ENCODE data around the gene NHS.

Gene NHS

DNA sequence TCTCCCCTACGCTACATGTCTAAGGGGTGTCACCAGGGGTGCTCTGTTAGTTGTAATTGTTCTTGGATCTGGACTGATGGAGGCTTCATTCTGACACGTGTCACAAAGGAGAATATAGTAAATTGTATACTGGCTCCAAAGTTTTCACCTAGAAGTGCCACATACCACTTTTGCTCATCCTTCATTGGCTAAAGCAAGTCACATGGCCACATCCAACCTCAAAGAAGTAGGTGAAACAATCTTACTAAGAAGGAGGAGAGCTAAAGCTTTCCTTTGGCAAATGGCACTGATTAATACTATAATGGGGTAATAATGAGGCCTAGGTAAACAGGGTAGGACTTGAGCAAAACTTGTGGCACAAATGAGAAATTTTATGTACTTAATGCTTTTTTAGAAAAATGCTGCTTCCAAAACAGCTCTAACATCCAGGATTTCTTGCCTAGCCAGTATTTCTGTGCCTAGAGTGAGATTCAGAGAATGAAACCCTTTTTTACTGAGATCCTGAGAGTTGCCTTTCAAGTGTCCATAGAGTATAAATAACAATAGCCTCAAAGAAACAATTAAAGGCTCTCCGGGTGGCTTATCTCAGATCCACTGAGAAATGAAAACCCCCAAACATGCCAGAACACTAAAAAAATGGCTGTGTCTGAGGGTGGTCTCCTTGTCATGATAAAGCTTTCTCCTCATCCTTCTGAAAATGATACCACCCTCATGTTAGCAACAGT lies 34.7 kb downstream of the NHS start:
- no peak for TF ChIP-seq FOXP2 (optimal IDR thresholded peaks at IDR 0.05; ENCODE audit: borderline replicate concordance, extremely low read depth, extremely low read length, insufficient read depth)
- no peak for TF ChIP-seq POLR2AphosphoS5 (IDR thresholded peaks at IDR 0.05; ENCODE audit: low read depth, low read length)
- TF ChIP-seq, protein P1, sequence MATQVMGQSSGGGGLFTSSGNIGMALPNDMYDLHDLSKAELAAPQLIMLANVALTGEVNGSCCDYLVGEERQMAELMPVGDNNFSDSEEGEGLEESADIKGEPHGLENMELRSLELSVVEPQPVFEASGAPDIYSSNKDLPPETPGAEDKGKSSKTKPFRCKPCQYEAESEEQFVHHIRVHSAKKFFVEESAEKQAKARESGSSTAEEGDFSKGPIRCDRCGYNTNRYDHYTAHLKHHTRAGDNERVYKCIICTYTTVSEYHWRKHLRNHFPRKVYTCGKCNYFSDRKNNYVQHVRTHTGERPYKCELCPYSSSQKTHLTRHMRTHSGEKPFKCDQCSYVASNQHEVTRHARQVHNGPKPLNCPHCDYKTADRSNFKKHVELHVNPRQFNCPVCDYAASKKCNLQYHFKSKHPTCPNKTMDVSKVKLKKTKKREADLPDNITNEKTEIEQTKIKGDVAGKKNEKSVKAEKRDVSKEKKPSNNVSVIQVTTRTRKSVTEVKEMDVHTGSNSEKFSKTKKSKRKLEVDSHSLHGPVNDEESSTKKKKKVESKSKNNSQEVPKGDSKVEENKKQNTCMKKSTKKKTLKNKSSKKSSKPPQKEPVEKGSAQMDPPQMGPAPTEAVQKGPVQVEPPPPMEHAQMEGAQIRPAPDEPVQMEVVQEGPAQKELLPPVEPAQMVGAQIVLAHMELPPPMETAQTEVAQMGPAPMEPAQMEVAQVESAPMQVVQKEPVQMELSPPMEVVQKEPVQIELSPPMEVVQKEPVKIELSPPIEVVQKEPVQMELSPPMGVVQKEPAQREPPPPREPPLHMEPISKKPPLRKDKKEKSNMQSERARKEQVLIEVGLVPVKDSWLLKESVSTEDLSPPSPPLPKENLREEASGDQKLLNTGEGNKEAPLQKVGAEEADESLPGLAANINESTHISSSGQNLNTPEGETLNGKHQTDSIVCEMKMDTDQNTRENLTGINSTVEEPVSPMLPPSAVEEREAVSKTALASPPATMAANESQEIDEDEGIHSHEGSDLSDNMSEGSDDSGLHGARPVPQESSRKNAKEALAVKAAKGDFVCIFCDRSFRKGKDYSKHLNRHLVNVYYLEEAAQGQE (IDR thresholded peaks at IDR 0.05; ENCODE audit: insufficient read depth in 1 of 2, low read depth in 2 of 2, low read length in 2 of 2), result no peak
- TF ChIP-seq TAF1 (IDR thresholded peaks at IDR 0.05; ENCODE audit: borderline replicate concordance, insufficient read depth, low read length), result no peak
- no peak for TF ChIP-seq SIN3A (IDR thresholded peaks at IDR 0.05; ENCODE audit: borderline replicate concordance, insufficient read depth, low read length)

DNA sequence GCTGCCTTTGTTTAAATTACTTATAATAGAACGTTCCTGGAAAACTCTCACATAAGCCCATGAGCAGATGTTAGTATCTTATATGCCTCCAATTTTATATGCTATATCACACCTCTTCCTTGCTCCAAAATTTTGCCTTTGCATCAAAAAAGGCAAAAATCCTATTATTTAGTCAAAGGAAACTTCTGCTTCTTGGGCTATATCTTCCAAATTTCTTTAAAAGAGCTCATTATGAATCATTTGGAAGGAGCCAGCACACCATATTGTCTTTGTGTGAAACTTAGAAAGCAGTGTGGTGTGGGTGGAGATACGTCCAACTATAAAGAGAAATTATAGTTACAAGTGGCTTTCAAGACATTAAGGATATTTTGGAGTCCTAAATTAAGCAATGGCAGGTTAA lies 35.7 kb downstream of the NHS start:
- TF ChIP-seq POLR2AphosphoS5 (IDR thresholded peaks at IDR 0.05; ENCODE audit: low read depth, low read length) (no peak), SIN3A (IDR thresholded peaks at IDR 0.05; ENCODE audit: borderline replicate concordance, insufficient read depth, low read length) (no peak), TAF1 (IDR thresholded peaks at IDR 0.05; ENCODE audit: borderline replicate concordance, insufficient read depth, low read length) (no peak)
- TF ChIP-seq, protein P1 (IDR thresholded peaks at IDR 0.05; ENCODE audit: insufficient read depth in 1 of 2, low read depth in 2 of 2, low read length in 2 of 2), result no peak

DNA sequence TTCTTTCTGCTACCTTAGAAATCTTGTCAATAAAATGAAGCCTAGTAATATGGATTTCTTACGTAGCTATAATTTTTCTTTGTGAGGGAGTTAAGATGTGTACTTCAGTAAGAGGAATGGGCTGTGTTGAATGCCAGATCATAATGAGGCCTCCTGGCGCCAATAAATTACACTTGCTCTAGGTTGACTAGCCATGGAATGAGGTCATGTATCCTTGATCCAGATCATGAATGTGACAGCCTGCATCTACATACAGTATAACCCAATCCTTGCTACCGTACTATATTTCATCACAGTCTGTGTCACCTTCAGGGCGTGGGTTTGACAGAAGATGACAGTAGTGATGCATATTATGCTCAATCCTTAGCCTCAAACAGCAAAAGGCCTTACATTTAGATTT lies 36.2 kb downstream of the NHS start:
- TF ChIP-seq POLR2AphosphoS5 (IDR thresholded peaks at IDR 0.05; ENCODE audit: low read depth, low read length), result no peak
- TF ChIP-seq, protein P1 (IDR thresholded peaks at IDR 0.05; ENCODE audit: insufficient read depth in 1 of 2, low read depth in 2 of 2, low read length in 2 of 2), result no peak
- no peak for TF ChIP-seq TAF1 (IDR thresholded peaks at IDR 0.05; ENCODE audit: borderline replicate concordance, insufficient read depth, low read length)
- TF ChIP-seq FOXP2 (optimal IDR thresholded peaks at IDR 0.05; ENCODE audit: borderline replicate concordance, extremely low read depth, extremely low read length, insufficient read depth), result no peak
- no peak for TF ChIP-seq SIN3A (IDR thresholded peaks at IDR 0.05; ENCODE audit: borderline replicate concordance, insufficient read depth, low read length)

DNA sequence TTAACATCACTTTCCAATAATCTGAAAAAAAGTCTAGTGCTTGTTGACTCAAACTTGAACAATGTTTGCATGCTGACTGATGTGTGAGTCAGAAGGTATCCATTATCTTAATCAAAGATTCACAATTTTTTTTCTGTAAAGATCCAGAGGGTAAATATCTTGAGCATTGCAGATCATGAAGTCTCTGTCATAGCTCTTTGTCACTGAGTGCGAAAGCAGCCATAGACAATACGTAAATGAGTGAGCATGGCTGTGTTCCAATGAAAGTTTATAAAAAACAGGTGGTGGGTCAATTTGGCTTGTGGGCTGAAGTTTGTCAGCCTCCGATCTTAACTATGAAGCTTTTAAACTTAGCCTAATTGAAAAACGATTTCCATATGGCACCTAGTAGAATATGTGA lies 37.7 kb downstream of the NHS start:
- TF ChIP-seq FOXP2 (optimal IDR thresholded peaks at IDR 0.05; ENCODE audit: borderline replicate concordance, extremely low read depth, extremely low read length, insufficient read depth) (no peak), POLR2AphosphoS5 (IDR thresholded peaks at IDR 0.05; ENCODE audit: low read depth, low read length) (no peak), SIN3A (IDR thresholded peaks at IDR 0.05; ENCODE audit: borderline replicate concordance, insufficient read depth, low read length) (no peak), TAF1 (IDR thresholded peaks at IDR 0.05; ENCODE audit: borderline replicate concordance, insufficient read depth, low read length) (no peak)

DNA sequence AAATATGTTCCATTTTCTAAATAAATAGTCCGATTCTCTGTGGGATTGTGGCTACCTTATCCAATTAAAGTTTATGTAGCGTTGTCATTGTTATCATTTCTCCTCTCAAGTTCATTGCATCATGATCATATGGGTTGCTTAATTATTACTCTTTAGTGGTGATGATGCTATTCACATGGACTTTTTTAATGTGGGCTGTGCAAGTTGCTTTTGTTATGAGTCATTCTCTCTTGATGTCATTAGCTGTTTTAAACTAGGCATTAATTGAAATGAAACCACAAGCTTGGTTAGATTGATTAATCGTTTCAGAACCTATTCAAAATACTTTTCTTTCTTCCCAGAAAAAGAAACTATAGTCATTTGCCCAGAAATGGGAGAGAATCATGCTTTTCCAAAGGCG lies 38.2 kb downstream of the NHS start:
- TF ChIP-seq SIN3A (IDR thresholded peaks at IDR 0.05; ENCODE audit: borderline replicate concordance, insufficient read depth, low read length), result no peak
- TF ChIP-seq TAF1 (IDR thresholded peaks at IDR 0.05; ENCODE audit: borderline replicate concordance, insufficient read depth, low read length), result no peak
- TF ChIP-seq, protein P1 (IDR thresholded peaks at IDR 0.05; ENCODE audit: insufficient read depth in 1 of 2, low read depth in 2 of 2, low read length in 2 of 2), result no peak
- no peak for TF ChIP-seq POLR2AphosphoS5 (IDR thresholded peaks at IDR 0.05; ENCODE audit: low read depth, low read length)

Measured in PFSK-1 (cell line).